Measurements from ENCODE around the gene SPATA12.

The SPATA12 gene

GRCh38 chr3:57116501-57116900, 56.0 kb downstream of the SPATA12 start:
- DNase-seq (ENCODE audit: low read depth, low spot score) = no peak

- DNase-seq (ENCODE audit: low read depth, low spot score) = no peak
These were observed 57.8 kb downstream of the SPATA12 start for GRCh38 chr3:57118254-57118653.

GRCh38 chr3:57120040-57120439, 59.6 kb downstream of the SPATA12 start:
- DNase-seq (ENCODE audit: low read depth, low spot score) = no peak

GRCh38 chr3:57120451-57121174, 60.1 kb downstream of the SPATA12 start:
- DNase-seq (ENCODE audit: low read depth, low spot score) = no peak
